ENCODE measurements around the gene MED12L. TPM values are rescaled to one million over a fixed set of nuclear protein-coding genes. Genes with fewer than 3 reads are reported as not detected.

MED12L gene
- total and polyA plus RNA-seq, 10 of the 15 experiments (the other 5 are each of a cell fraction or from before 2014, with no cell fraction given), result 0.01 to 0.06 (median 0.03) TPM; not detected in 2

DNA sequence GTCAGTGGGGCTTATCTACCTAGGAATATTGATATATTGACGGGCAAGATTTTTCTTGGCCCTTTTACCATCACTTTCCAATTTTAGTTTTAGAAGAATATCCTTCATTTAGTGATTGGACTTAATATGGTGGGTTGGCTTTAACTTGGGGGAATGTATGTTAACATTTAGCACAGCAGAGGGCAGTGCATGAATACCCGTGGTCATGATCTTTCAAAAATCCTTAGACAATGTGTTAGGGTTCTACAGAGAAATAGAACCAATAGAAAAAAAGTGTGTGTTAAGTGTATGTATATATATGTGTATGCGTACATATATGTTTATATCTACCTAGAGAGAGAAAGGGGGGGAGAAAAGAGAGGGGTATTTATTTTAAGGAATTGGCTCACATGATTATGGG lies 80.7 kb downstream of the MED12L start:
- POLR2A ChIA-PET, result no interaction called here
- Histone ChIP-seq H3K4me2 (ENCODE audit: control insufficient read depth, insufficient read depth) (no peak overlapping the region), H3K4me3 (no peak overlapping the region), H3K36me3 (ENCODE audit: control insufficient read depth in 2 of 2, insufficient read depth in 2 of 2, low read length in 1 of 2) (no peaks in the 10 kb centered on the region), H3K9me3 (replicated peaks; ENCODE audit: control insufficient read depth, insufficient read depth, low read length) (no peaks in the 10 kb centered on the region), H2AFZ (ENCODE audit: control insufficient read depth, low read depth, low read length) (no peak overlapping the region), H3K27me3 (replicated peaks in 1 of 2; ENCODE audit: control insufficient read depth in 2 of 2, insufficient read depth in 2 of 2, low read length in 1 of 2) (no peaks in the 10 kb centered on the region), H3K9ac (ENCODE audit: control insufficient read depth, insufficient read depth, low read length) (no peak overlapping the region), H3K27ac (ENCODE audit: control insufficient read depth, insufficient read depth) (no peak overlapping the region), H4K20me1 (ENCODE audit: control insufficient read depth, insufficient read depth) (no peaks in the 10 kb centered on the region), H3K79me2 (ENCODE audit: control insufficient read depth, insufficient read depth, low read length) (no peaks in the 10 kb centered on the region), H3K4me1 (ENCODE audit: control insufficient read depth, insufficient read depth, low read length) (peaks cover 17% of the 10 kb centered on the region)
- intact Hi-C loops (cut with micrococcal nuclease; ENCODE audit: unreplicated experiment), result no loop called here
- SMC1A ChIA-PET (ENCODE audit: uncharacterized antibody, unreplicated experiment), result interaction anchor here (1.1 to 3.6 kb wide), 2 partner anchors 61 to 92 kb away, joined by 4 to 49 read pairs; no protein-coding TSS in a partner anchor
- no TSS peak for BruUV-seq (replicated peaks)
- in situ Hi-C loops (cut with MboI), result loop anchor here (5.0 kb wide), 1 partner anchor 61 kb away; no protein-coding TSS in a partner anchor
- FAIRE-seq, result no peak
- WGBS (ENCODE audit: insufficient coverage, insufficient replicate concordance, low lambda C conversion rate, missing lambda C conversion rate), result 34% methylated on average over 3 of the region's 3 CpGs
- no peak for ATAC-seq
- CTCF ChIA-PET, result interaction anchor here (2.5 to 4.6 kb wide), 4 partner anchors 10 to 121 kb away, joined by 15 to 52 read pairs (median 32); partner anchors contain the start of gene P2RY14
- TF ChIP-seq, protein P1, sequence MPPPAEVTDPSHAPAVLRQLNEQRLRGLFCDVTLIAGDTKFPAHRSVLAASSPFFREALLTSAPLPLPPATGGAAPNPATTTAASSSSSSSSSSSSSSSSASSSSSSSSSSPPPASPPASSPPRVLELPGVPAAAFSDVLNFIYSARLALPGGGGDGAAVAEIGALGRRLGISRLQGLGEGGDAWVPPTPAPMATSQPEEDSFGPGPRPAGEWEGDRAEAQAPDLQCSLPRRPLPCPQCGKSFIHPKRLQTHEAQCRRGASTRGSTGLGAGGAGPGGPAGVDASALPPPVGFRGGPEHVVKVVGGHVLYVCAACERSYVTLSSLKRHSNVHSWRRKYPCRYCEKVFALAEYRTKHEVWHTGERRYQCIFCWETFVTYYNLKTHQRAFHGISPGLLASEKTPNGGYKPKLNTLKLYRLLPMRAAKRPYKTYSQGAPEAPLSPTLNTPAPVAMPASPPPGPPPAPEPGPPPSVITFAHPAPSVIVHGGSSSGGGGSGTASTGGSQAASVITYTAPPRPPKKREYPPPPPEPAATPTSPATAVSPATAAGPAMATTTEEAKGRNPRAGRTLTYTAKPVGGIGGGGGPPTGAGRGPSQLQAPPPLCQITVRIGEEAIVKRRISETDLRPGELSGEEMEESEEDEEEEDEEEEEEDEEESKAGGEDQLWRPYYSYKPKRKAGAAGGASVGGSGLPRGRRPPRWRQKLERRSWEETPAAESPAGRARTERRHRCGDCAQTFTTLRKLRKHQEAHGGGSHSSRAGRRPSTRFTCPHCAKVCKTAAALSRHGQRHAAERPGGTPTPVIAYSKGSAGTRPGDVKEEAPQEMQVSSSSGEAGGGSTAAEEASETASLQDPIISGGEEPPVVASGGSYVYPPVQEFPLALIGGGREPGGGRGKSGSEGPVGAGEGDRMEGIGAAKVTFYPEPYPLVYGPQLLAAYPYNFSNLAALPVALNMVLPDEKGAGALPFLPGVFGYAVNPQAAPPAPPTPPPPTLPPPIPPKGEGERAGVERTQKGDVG (CRISPR knock-in tag; IDR thresholded peaks at IDR 0.05), result no peak
- TF ChIP-seq, protein P2, sequence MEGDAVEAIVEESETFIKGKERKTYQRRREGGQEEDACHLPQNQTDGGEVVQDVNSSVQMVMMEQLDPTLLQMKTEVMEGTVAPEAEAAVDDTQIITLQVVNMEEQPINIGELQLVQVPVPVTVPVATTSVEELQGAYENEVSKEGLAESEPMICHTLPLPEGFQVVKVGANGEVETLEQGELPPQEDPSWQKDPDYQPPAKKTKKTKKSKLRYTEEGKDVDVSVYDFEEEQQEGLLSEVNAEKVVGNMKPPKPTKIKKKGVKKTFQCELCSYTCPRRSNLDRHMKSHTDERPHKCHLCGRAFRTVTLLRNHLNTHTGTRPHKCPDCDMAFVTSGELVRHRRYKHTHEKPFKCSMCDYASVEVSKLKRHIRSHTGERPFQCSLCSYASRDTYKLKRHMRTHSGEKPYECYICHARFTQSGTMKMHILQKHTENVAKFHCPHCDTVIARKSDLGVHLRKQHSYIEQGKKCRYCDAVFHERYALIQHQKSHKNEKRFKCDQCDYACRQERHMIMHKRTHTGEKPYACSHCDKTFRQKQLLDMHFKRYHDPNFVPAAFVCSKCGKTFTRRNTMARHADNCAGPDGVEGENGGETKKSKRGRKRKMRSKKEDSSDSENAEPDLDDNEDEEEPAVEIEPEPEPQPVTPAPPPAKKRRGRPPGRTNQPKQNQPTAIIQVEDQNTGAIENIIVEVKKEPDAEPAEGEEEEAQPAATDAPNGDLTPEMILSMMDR (IDR thresholded peaks at IDR 0.05 in 2 of 3, conservative IDR thresholded peaks at IDR 0.05 in 1 of 3; ENCODE audit: control insufficient read depth in 2 of 3, extremely low read depth in 1 of 3, insufficient read depth in 1 of 3, low read depth in 3 of 3, low read length in 3 of 3), result peak in 2 of 3 experiments; percentile 16 to 23; a peak in 3 of 6 replicates
- TF ChIP-seq SMC3 (IDR thresholded peaks at IDR 0.05; ENCODE audit: borderline replicate concordance, low read length), result peak; percentile 20; the same call in 1 of the 2 replicates
- RAD21 ChIA-PET (ENCODE audit: unreplicated experiment), result no interaction called here
- no peak for DNase-seq (ENCODE audit: low read depth, low spot score)

Data from GM12878 (cell line).